GM19351 (cell line): ENCODE data around the gene ARHGAP25.

Source experiments
- ATAC-seq: cut with Tn5 transposase; IDR thresholded peaks from one replicate; pipeline ENCODE4 v1.9.1; 2021; ENCODE audit warnings: mild to moderate bottlenecking, moderate library complexity; ENCODE audit not compliant: unreplicated experiment

Gene ARHGAP25

DNA sequence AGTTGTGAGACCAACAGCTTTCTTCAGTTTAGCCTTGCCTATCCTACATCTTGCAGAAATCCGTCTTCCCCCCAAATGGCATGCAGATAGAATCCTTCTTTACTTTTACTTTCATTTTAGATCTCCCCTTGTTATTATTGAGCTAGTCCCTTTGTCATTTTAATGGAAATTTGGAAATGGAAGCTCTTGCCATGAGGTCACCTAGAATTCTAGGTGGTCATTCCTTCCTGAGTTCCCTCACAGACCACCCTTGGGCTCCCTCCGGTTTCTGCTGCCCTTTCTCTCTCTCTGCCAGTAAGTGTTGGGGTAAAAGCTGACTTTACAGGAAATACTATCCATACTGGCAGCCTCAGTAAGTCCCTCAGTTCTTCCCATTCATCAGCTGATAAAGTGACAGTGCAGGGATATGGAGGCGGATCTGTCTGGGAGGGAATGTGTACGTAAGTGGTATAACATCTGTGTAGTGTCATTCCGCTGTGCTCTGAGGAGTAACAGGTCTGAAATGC lies 30.2 kb downstream of the ARHGAP25 start:
- no peak for ATAC-seq

GRCh38 chr2:68765739-68766375 lies 31.2 kb downstream of the ARHGAP25 start:
- ATAC-seq: no peak

GRCh38 chr2:68766376-68766845 lies 31.8 kb downstream of the ARHGAP25 start:
- ATAC-seq: peak; percentile 40

- ATAC-seq: peak; percentile 35
Measured at GRCh38 chr2:68767031-68767961, 32.7 kb downstream of the ARHGAP25 start.

DNA sequence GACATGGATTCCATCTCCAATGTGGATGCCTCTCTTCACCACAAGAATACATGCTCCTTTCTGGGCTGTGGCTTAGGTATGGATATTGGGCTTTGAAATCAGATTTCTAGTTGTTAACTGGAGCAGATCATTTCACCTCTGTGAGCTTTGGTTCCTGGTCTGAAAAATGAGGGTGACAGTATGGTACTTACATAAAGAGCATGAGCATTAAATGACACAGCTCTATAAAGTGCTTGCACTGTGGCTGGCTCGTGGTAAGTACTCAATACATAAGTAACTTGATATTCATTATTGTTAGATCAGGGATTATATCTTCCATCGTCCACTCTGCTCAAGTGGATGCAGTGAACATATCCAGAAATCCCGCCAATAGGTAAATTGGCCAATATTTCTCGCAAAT lies 33.4 kb downstream of the ARHGAP25 start:
- no peak for ATAC-seq

DNA sequence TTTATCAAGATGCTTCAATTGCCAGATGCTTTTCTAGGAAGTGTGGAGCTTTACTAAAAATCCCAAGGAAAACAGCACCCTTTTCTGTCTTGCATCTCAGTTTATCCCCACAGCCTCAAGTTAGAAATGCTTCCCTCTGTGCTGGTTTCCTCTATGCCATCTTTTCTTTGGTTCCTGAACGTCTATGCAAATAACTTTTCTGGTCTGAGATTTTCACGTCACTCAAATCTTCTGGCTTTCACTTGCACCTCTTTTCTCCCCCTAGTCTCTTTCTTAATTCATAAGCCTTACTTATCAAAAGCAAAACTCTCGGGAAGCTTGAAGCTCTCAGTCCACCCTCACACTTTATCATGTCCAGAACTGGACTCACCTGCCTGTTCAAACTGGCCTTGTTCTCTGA lies 33.9 kb downstream of the ARHGAP25 start:
- ATAC-seq: no peak

GRCh38 chr2:68768951-68769350 lies 34.3 kb downstream of the ARHGAP25 start:
- ATAC-seq: no peak

GRCh38 chr2:68769586-68770270 lies 35.1 kb downstream of the ARHGAP25 start:
- ATAC-seq: no peak

GRCh38 chr2:68770271-68771111 lies 35.9 kb downstream of the ARHGAP25 start:
- ATAC-seq: no peak

GRCh38 chr2:68771211-68771751 lies 36.7 kb downstream of the ARHGAP25 start:
- peak; percentile 16 for ATAC-seq

GRCh38 chr2:68772109-68772508 lies 37.5 kb downstream of the ARHGAP25 start:
- no peak for ATAC-seq

DNA sequence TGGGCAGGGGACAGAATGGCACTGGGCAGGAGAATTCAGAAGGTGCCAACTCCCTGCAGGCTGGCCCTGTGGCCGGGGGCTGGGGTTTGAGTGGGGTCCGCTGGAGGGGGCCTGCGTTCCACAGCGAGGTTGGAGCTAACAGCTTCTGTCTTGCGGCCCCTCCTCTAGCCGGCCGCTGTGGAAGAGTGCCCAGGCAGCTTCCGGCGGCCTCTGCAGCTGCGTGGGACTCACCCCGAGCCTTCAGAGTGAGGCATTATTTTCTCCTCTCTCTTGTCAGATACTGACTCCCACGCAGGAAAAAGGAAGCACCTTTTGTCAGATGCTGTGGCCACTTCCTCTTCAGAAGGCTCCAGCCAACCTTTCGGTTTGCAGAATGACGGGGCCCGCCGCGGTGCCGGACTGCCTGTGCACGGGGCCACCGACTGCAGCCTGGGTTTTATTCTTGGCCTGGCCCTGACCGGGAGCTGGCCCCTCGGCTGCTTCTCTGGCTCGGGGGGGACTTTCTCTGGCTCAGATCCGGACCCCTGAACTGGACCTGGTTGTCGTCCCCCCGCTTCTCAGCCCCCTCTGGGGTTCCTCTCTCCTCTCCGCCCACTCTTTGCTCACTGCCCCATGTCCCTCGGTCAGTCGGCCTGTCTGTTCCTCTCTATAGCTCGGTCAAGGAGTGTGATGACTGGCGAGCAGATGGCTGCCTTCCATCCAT lies 40.1 kb downstream of the ARHGAP25 start:
- peak; percentile 77 for ATAC-seq

DNA sequence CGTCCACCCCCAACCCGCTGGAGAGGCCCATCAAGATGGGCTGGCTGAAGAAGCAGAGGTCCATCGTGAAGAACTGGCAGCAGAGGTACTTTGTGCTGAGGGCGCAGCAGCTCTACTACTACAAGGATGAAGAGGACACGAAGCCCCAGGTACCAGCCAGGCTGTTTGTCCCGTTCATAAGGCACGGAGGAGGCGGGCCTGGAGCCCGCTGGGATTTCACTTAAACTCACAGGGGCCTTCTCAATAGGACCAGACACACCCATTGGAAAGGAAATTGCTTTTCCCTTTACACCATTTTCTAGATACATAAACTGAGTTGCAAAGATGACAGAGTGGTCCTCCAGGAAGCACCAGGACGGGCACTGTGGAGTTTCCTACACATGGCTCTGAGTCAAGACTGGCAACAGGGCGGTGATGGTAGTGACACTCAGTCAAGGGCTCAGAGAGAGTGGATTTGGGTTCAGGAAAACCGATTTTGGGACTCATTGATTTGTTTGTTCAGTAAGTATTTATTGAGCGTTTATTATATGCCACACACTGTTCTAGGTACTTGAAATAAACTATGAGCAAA lies 40.7 kb downstream of the ARHGAP25 start:
- no peak for ATAC-seq

DNA sequence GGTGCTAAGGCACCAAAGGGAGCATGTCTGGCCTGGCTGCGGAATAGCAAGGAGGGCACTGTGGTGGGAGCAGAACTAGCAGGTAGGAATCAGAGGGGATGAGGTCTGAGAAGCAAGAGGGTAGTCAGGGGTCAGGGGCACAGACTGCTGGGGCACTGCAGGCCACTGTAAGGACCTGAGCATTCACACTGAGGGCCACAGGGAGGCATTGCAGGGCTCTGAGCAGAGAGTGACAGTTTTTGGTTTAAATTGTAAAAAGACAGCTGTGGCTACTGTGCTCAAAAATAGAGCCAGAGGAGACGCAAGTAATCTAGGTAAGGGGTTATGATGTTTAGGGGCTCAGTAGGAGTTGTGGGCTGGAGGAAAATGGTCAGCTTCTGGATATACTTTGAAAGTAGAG lies 41.5 kb downstream of the ARHGAP25 start:
- peak; percentile 29 for ATAC-seq

- ATAC-seq: no peak
Measured at GRCh38 chr2:68779595-68779994, 45.0 kb downstream of the ARHGAP25 start.

DNA sequence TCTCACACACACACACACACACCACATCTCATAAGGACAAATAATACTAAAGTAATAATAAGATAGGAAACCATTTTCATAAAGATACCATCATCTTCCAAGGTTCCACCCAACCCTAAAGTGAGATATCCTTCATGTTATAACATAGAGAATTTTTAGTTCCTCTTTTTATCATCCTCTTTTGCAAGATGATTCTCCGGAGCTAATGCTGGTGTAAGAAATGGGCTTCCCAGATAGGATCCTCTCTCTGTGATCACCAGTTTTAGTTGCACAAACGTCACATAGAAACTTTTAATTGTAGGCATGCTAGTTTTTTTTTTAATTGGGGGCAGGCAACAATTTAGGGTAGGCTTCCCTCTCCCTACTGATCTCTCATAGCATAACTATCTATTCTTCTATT lies 49.6 kb downstream of the ARHGAP25 start:
- ATAC-seq: no peak

- no peak for ATAC-seq
Measured at GRCh38 chr2:68784915-68785314, 50.3 kb downstream of the ARHGAP25 start.

DNA sequence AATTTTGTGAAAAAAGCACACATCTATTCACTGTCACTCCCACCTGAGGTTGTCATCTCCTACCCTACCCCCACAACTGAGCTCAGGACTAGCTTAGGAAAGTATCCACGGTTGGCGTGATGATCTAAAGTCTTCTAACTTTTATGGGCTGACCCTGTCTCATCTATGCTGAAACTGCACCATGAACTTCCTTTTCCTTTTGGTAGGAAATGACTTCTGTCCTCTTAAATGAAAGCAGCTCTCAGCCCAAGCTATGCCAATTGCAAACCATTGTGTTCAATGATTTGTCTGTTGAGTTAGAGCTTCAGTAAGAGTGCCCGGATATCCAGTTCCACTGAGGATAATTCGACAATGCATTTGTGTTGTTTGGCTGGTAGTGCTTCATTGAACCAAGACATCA lies 52.7 kb downstream of the ARHGAP25 start:
- ATAC-seq: no peak

DNA sequence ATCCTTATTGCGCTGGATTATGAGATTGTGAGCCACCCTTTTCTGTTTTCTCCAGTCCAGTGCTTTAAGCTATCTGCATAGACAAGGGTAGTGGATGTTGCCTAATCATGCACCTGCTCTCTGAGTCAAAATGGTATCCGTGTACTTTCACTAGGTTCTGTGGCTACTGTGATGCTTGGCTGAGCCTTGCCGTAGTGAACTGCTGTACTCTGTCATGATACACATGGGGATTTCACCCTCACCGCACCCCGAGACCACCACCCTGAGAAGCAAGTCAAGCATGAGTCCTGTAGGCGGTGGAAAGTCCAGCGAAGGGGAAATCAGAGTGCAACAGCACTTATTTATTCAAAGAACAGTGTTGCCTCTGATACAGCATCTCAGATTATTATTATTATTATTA lies 55.0 kb downstream of the ARHGAP25 start:
- peak; percentile 99 for ATAC-seq
